Tibial nerve (tissue), 3 donors: ENCODE data around the gene LYSMD1.

Source experiments
- POLR2A ChIP-seq, 2 donors: fragments of 450-650 bp; IDR thresholded peaks; one replicate each; pipeline ENCODE4 v1.6.1; 2017; ENCODE audit warnings: antibody characterized with exemption in 2 of 2, mild to moderate bottlenecking in 2 of 2, moderate library complexity in 2 of 2
- TF ChIP-seq, protein P1 (sequence below), 5 experiments: fragments of 200-600 bp in 3 of 5; fragments of 450-650 bp in 2 of 5; sonication (generic) in 3 of 5; IDR thresholded peaks; one replicate each; pipeline ENCODE4 v1.5.1; 2016 to 2019; ENCODE audit warnings: antibody characterized with exemption in 5 of 5, mild to moderate bottlenecking in 3 of 5, moderate library complexity in 2 of 5

DNA sequence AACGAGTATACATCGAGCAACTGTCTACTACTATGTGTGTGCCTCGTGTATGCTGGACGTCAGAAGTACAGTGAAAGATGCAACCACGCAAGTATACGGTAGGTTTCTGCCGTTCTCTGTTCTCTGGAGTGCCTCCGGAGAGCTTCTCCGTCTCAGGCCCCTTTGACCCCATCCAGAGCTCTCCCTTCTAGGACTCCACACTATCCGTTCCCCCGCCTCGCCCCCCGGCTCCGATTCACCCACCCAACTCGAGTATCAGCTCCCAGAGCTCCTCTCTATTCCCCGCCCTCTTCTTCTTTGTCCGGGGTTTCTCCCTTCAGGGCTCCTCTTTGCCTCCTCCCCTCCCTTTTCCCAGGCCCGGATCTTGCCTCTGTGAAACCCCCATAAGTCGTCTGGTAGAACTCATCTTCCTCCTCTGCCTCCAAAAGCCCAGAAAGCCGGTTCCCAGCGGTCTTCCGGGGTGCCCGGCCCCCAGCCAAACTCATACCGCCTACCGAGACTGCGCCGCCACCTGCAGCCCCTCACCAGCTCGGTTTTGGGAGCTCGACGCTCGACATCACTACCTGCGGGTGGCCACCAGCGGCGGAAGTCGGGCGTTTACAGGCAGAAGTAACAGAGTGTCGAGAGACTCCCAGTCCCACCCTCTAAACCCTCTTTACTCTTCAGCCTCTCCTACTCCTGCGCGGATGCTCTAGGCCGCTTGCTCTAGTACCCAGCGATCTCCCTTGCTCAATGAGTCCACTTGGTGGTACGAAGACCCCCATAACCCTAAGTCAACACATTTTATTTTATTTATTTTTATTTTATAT, 24.1 kb upstream of the LYSMD1 start, which contains the start of gene VPS72:
- TF ChIP-seq POLR2A (IDR thresholded peaks at IDR 0.05): peak in 1 of 2 donors; percentile 55
- TF ChIP-seq, protein P1, sequence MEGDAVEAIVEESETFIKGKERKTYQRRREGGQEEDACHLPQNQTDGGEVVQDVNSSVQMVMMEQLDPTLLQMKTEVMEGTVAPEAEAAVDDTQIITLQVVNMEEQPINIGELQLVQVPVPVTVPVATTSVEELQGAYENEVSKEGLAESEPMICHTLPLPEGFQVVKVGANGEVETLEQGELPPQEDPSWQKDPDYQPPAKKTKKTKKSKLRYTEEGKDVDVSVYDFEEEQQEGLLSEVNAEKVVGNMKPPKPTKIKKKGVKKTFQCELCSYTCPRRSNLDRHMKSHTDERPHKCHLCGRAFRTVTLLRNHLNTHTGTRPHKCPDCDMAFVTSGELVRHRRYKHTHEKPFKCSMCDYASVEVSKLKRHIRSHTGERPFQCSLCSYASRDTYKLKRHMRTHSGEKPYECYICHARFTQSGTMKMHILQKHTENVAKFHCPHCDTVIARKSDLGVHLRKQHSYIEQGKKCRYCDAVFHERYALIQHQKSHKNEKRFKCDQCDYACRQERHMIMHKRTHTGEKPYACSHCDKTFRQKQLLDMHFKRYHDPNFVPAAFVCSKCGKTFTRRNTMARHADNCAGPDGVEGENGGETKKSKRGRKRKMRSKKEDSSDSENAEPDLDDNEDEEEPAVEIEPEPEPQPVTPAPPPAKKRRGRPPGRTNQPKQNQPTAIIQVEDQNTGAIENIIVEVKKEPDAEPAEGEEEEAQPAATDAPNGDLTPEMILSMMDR (IDR thresholded peaks at IDR 0.05): peak in 2 of 5 experiments; percentile 58 to 71
